ENCODE measurements around the gene TOM1L2. TPM values are rescaled to one million over a fixed set of nuclear protein-coding genes. Genes with fewer than 3 reads are reported as not detected.

Gene TOM1L2
- total and polyA plus RNA-seq, 2 donors from 2014 or later: 28.2 to 59.4 TPM

- Histone ChIP-seq H3K4me1 (ENCODE audit: control insufficient read depth in 2 of 3, insufficient read depth in 2 of 3, low read depth in 1 of 3, low read length in 3 of 3) (peaks cover 6 to 24% (median 22%) of the 10 kb centered on the region in 3 donors), H3K4me3 (ENCODE audit: low read length in 3 of 3) (no peak overlapping the region), H3K9me3 (ENCODE audit: control insufficient read depth in 2 of 3, insufficient read depth in 1 of 3, low read length in 3 of 3) (no peaks in the 10 kb centered on the region), H3K27ac (ENCODE audit: low read depth in 2 of 2, low read length in 2 of 2) (no peak overlapping the region), H3K36me3 (ENCODE audit: control insufficient read depth in 2 of 3, insufficient read depth in 3 of 3, low read length in 3 of 3) (peaks cover 0 to 33% (median 17%) of the 10 kb centered on the region in 3 donors), H3K27me3 (ENCODE audit: control insufficient read depth, insufficient read depth, low read length) (no peaks in the 10 kb centered on the region), H3K9ac (ENCODE audit: low read length in 3 of 3) (no peak overlapping the region)
- intact Hi-C loops (cut with DNase I): no loop called here
- FAIRE-seq (no peak), DNase-seq (no peak)
- no peak for TF ChIP-seq CTCF (IDR thresholded peaks at IDR 0.05; ENCODE audit: borderline replicate concordance, extremely low read depth, insufficient read depth)
Measured at GRCh38 chr17:17874478-17874877, 97.7 kb downstream of the TOM1L2 start.

GRCh38 chr17:17873450-17873991 lies 98.7 kb downstream of the TOM1L2 start:
- peaks cover 0 to 28% (median 13%) of the 10 kb centered on the region in 3 donors for H3K36me3 ChIP-seq (ENCODE audit: control insufficient read depth in 2 of 3, insufficient read depth in 3 of 3, low read length in 3 of 3)
- FAIRE-seq: no peak
- no peaks in the 10 kb centered on the region for H3K9me3 ChIP-seq (ENCODE audit: control insufficient read depth in 2 of 3, insufficient read depth in 1 of 3, low read length in 3 of 3)
- peak in 1 of 5 donors; percentile 67 for DNase-seq
- no peak overlapping the region for H3K27ac ChIP-seq (ENCODE audit: low read depth in 2 of 2, low read length in 2 of 2)
- no peak overlapping the region for H3K9ac ChIP-seq (ENCODE audit: low read length in 3 of 3)
- no peaks in the 10 kb centered on the region for H3K27me3 ChIP-seq (ENCODE audit: control insufficient read depth, insufficient read depth, low read length)
- H3K4me1 ChIP-seq (ENCODE audit: control insufficient read depth in 2 of 3, insufficient read depth in 2 of 3, low read depth in 1 of 3, low read length in 3 of 3): peaks cover 6 to 20% (median 19%) of the 10 kb centered on the region in 3 donors
- TF ChIP-seq CTCF (IDR thresholded peaks at IDR 0.05; ENCODE audit: borderline replicate concordance, extremely low read depth, insufficient read depth): no peak
- intact Hi-C loops (cut with DNase I): no loop called here
- no peak overlapping the region for H3K4me3 ChIP-seq (ENCODE audit: low read length in 3 of 3)

- DNase-seq: no peak
- H3K9ac ChIP-seq (ENCODE audit: low read length in 3 of 3): no peak overlapping the region
- H3K4me3 ChIP-seq (ENCODE audit: low read length in 3 of 3): no peak overlapping the region
- no peak for TF ChIP-seq CTCF (IDR thresholded peaks at IDR 0.05; ENCODE audit: borderline replicate concordance, extremely low read depth, insufficient read depth)
- no peak for FAIRE-seq
- peaks cover 3 to 22% (median 19%) of the 10 kb centered on the region in 3 donors for H3K4me1 ChIP-seq (ENCODE audit: control insufficient read depth in 2 of 3, insufficient read depth in 2 of 3, low read depth in 1 of 3, low read length in 3 of 3)
- H3K9me3 ChIP-seq (ENCODE audit: control insufficient read depth in 2 of 3, insufficient read depth in 1 of 3, low read length in 3 of 3): no peaks in the 10 kb centered on the region
- no peak overlapping the region for H3K27ac ChIP-seq (ENCODE audit: low read depth in 2 of 2, low read length in 2 of 2)
- H3K27me3 ChIP-seq (ENCODE audit: control insufficient read depth, insufficient read depth, low read length): no peaks in the 10 kb centered on the region
- H3K36me3 ChIP-seq (ENCODE audit: control insufficient read depth in 2 of 3, insufficient read depth in 3 of 3, low read length in 3 of 3): peaks cover 1 to 32% (median 16%) of the 10 kb centered on the region in 3 donors
- intact Hi-C loops (cut with DNase I): no loop called here
Measured at GRCh38 chr17:17872547-17873345, 99.5 kb downstream of the TOM1L2 start.

Measured in kidney (tissue), 14 donors.